Lung (tissue), 12 donors: Measurements from ENCODE around the gene DNAH12. TPM values are rescaled to one million over a fixed set of nuclear protein-coding genes. Genes with fewer than 3 reads are reported as not detected.
A peak's percentile ranks its signal among the peaks of the same experiment; 100 is the strongest.

Experiments used
- ATAC-seq: fragments of 200-7000 bp; cut with Tn5 transposase; one replicate; pipeline ENCODE4 v1.9.1; 2020; ENCODE audit warnings: moderate number of reproducible peaks; ENCODE audit not compliant: insufficient read depth, low FRiP score
- DNase-seq, 3 donors: peaks; one replicate each; pipeline ENCODE4 v3.0.0-alpha.2; 2013 to 2017
- H3K27ac ChIP-seq, 2 donors: one replicate each; pipeline ENCODE4 v1.5.1; 2013; ENCODE audit warnings: mild to moderate bottlenecking in 2 of 2, moderate library complexity in 2 of 2, control low read depth in 1 of 2, inconsistent platforms in 1 of 2, low read depth in 1 of 2, low read length in 1 of 2
- H3K27me3 ChIP-seq, 3 donors: one replicate each; pipeline ENCODE4 v1.5.1; 2013; ENCODE audit warnings: low read length in 2 of 3; ENCODE audit not compliant: control insufficient read depth in 3 of 3, insufficient read depth in 3 of 3
- H3K36me3 ChIP-seq, 4 donors: one replicate each; pipeline ENCODE4 v1.5.1; 2013; ENCODE audit warnings: low read length in 4 of 4, mild to moderate bottlenecking in 1 of 4, moderate library complexity in 1 of 4; ENCODE audit not compliant: control insufficient read depth in 4 of 4, insufficient read depth in 4 of 4
- H3K4me1 ChIP-seq, 5 donors: one replicate each; pipeline ENCODE4 v1.5.1; 2013; ENCODE audit warnings: low read length in 5 of 5, mild to moderate bottlenecking in 2 of 5, moderate library complexity in 1 of 5; ENCODE audit not compliant: control insufficient read depth in 5 of 5, insufficient read depth in 5 of 5
- H3K4me3 ChIP-seq: one replicate; pipeline ENCODE4 v1.5.1; 2013; ENCODE audit warnings: mild to moderate bottlenecking, control low read depth, moderate library complexity
- H3K9ac ChIP-seq, 2 donors: one replicate each; pipeline ENCODE4 v1.5.1; 2013; ENCODE audit warnings: low read length in 2 of 2, control low read depth in 1 of 2; ENCODE audit not compliant: insufficient read depth in 1 of 2
- H3K9me3 ChIP-seq, 4 donors: one replicate each; pipeline ENCODE4 v1.5.1; 2013; ENCODE audit warnings: low read length in 3 of 4, mild to moderate bottlenecking in 1 of 4, moderate library complexity in 1 of 4; ENCODE audit not compliant: control insufficient read depth in 4 of 4, insufficient read depth in 3 of 4
- CTCF ChIP-seq: IDR thresholded peaks from 2 replicates; pipeline ENCODE4 v1.5.1; 2012; ENCODE audit warnings: mild to moderate bottlenecking; ENCODE audit errors: control extremely low read depth, extremely low read depth
- WGBS, 2 donors: extraction: QIAGEN DNeasy Blood & Tissue Kit; methylation state at CpG; one replicate each; pipeline ENCODE4 v1.1.7; 2013; 5-methylcytosine and 5-hydroxymethylcytosine counted together
- polyA plus RNA-seq, 2 donors: library from polyadenylated mRNA; stranded (reverse); fragments of 200-250 nt; gene quantifications; one replicate each; pipeline ENCODE4 v1.2.1, GENCODE V29; 2013
- total RNA-seq, 2 donors: library from RNA; depleted of rRNA in 1 of 2; stranded (reverse); fragments of >200 nt in 1 of 2; gene quantifications; one replicate each; pipeline ENCODE4 v1.2.1, GENCODE V29; 2014 to 2021
- donor health status: control.
- donor health status: control.
- donor health status: Bipolar disorder and iron deficiency.
- donor health status: healthy.
- donor health status: DM: yes; HTN: yes; CAD: no.

Gene DNAH12
- total and polyA plus RNA-seq, 4 donors, result 3.3 to 37.8 (median 10.7) TPM

GRCh38 chr3:57261119-57261518 is 283.0 kb downstream of the DNAH12 start:
- ATAC-seq (no peak), DNase-seq (no peak)
- no peaks in the 10 kb centered on the region for H3K4me1 ChIP-seq
- no peak for TF ChIP-seq CTCF
- no peak overlapping the region for H3K4me3 ChIP-seq
- H3K36me3 ChIP-seq, result peaks cover 12 to 61% (median 28%) of the 10 kb centered on the region in 4 donors
- H3K9ac ChIP-seq, result no peak overlapping the region
- 97 to 98% methylated on average over 4 of the region's 4 CpGs for WGBS, 2 donors
- no peaks in the 10 kb centered on the region for H3K27me3 ChIP-seq
- peaks cover 0 to 3% (median 0%) of the 10 kb centered on the region in 4 donors for H3K9me3 ChIP-seq
- no peak overlapping the region for H3K27ac ChIP-seq

GRCh38 chr3:57257678-57258077 is 286.5 kb downstream of the DNAH12 start:
- DNase-seq, result no peak
- Histone ChIP-seq H3K4me3 (no peak overlapping the region), H3K9me3 (no peaks in the 10 kb centered on the region), H3K9ac (no peak overlapping the region), H3K27me3 (no peaks in the 10 kb centered on the region), H3K36me3 (peaks cover 6 to 46% (median 18%) of the 10 kb centered on the region in 4 donors), H3K4me1 (peaks cover 0 to 3% (median 0%) of the 10 kb centered on the region in 5 donors), H3K27ac (no peak overlapping the region)
- ATAC-seq, result no peak
- TF ChIP-seq CTCF, result no peak

GRCh38 chr3:57256844-57257243 is 287.3 kb downstream of the DNAH12 start:
- Histone ChIP-seq H3K27ac (no peak overlapping the region), H3K27me3 (no peaks in the 10 kb centered on the region), H3K9ac (no peak overlapping the region), H3K9me3 (no peaks in the 10 kb centered on the region), H3K36me3 (peaks cover 3 to 43% (median 17%) of the 10 kb centered on the region in 4 donors), H3K4me1 (peaks cover 0 to 6% (median 0%) of the 10 kb centered on the region in 5 donors), H3K4me3 (no peak overlapping the region)
- no peak for ATAC-seq
- TF ChIP-seq CTCF, result no peak
- DNase-seq, result no peak
- WGBS, 2 donors, result 86 to 90% methylated on average over 3 of the region's 3 CpGs

GRCh38 chr3:57252404-57252803 is 291.7 kb downstream of the DNAH12 start:
- DNase-seq (peak in 1 of 3 donors; percentile 6), ATAC-seq (no peak)
- H3K4me1 ChIP-seq, result peaks cover 0 to 6% (median 0%) of the 10 kb centered on the region in 5 donors
- H3K27ac ChIP-seq, result no peak overlapping the region
- 85 to 86% methylated on average over 1 of the region's 1 CpG for WGBS, 2 donors
- no peaks in the 10 kb centered on the region for H3K27me3 ChIP-seq
- no peak overlapping the region for H3K4me3 ChIP-seq
- no peak overlapping the region for H3K9ac ChIP-seq
- peaks cover 8 to 24% (median 14%) of the 10 kb centered on the region in 4 donors for H3K36me3 ChIP-seq
- TF ChIP-seq CTCF, result no peak
- no peaks in the 10 kb centered on the region for H3K9me3 ChIP-seq
